Measurements from ENCODE around the gene MED7. TPM values are rescaled to one million over a fixed set of nuclear protein-coding genes. Genes with fewer than 3 reads are reported as not detected.

MED7 gene
- total and polyA plus RNA-seq, 10 of the 15 experiments (the other 5 are each of a cell fraction or from before 2014, with no cell fraction given) = 9.3 to 47.7 (median 22.7) TPM

DNA sequence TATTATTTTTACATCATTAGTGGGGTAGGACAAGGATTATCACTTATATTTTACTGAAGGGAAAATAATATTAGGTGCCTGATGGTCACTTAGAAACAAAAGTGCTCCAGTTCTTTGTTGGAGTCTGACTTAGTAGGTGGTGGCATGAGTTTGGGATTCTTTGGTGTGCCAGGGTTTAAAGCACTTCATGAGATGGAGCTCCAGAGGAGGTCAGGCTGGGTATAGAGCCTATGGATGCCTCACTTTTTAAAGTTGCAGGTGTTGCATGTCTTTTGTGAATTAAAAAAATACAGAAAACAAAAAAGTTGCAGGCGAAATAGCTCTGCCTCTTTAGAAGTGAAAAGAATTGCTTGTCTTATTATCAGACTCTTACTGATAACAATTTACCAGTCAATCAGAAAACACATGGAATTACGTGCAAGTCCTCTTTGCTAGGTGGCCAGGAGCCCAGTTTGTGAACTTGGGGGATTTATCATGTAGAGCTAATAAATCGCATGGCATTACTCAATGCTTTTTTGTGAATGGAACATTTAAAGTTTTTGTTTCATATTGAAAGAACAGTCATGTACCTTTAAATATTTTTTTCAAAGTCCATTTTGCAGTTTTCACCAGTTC, 39.6 kb upstream of the MED7 start:
- no peak for DNase-seq (ENCODE audit: low read depth, low spot score)
- Histone ChIP-seq H3K4me1 (ENCODE audit: control insufficient read depth, insufficient read depth, low read length) (no peaks in the 10 kb centered on the region), H3K27ac (ENCODE audit: control insufficient read depth, insufficient read depth) (no peak overlapping the region), H3K36me3 (ENCODE audit: control insufficient read depth in 2 of 2, insufficient read depth in 2 of 2, low read length in 1 of 2) (no peaks in the 10 kb centered on the region), H4K20me1 (ENCODE audit: control insufficient read depth, insufficient read depth) (no peaks in the 10 kb centered on the region), H3K4me2 (ENCODE audit: control insufficient read depth, insufficient read depth) (no peak overlapping the region), H3K27me3 (replicated peaks in 1 of 2; ENCODE audit: control insufficient read depth in 2 of 2, insufficient read depth in 2 of 2, low read length in 1 of 2) (no peaks in the 10 kb centered on the region), H3K4me3 (no peak overlapping the region), H2AFZ (ENCODE audit: control insufficient read depth, low read depth, low read length) (no peak overlapping the region), H3K79me2 (ENCODE audit: control insufficient read depth, insufficient read depth, low read length) (no peaks in the 10 kb centered on the region), H3K9ac (ENCODE audit: control insufficient read depth, insufficient read depth, low read length) (no peak overlapping the region), H3K9me3 (replicated peaks; ENCODE audit: control insufficient read depth, insufficient read depth, low read length) (no peaks in the 10 kb centered on the region)
- WGBS (ENCODE audit: insufficient coverage, insufficient replicate concordance, low lambda C conversion rate, missing lambda C conversion rate) = 32% methylated on average over 3 of the region's 3 CpGs
- RAD21 ChIA-PET (ENCODE audit: unreplicated experiment) = interaction anchor here (1.9 kb wide), 1 partner anchor 71 kb away, joined by 8 read pairs; no protein-coding TSS in a partner anchor
- in situ Hi-C loops (cut with MboI) (no loop called here), intact Hi-C loops (cut with micrococcal nuclease; ENCODE audit: unreplicated experiment) (no loop called here)
- TF ChIP-seq, protein P1, sequence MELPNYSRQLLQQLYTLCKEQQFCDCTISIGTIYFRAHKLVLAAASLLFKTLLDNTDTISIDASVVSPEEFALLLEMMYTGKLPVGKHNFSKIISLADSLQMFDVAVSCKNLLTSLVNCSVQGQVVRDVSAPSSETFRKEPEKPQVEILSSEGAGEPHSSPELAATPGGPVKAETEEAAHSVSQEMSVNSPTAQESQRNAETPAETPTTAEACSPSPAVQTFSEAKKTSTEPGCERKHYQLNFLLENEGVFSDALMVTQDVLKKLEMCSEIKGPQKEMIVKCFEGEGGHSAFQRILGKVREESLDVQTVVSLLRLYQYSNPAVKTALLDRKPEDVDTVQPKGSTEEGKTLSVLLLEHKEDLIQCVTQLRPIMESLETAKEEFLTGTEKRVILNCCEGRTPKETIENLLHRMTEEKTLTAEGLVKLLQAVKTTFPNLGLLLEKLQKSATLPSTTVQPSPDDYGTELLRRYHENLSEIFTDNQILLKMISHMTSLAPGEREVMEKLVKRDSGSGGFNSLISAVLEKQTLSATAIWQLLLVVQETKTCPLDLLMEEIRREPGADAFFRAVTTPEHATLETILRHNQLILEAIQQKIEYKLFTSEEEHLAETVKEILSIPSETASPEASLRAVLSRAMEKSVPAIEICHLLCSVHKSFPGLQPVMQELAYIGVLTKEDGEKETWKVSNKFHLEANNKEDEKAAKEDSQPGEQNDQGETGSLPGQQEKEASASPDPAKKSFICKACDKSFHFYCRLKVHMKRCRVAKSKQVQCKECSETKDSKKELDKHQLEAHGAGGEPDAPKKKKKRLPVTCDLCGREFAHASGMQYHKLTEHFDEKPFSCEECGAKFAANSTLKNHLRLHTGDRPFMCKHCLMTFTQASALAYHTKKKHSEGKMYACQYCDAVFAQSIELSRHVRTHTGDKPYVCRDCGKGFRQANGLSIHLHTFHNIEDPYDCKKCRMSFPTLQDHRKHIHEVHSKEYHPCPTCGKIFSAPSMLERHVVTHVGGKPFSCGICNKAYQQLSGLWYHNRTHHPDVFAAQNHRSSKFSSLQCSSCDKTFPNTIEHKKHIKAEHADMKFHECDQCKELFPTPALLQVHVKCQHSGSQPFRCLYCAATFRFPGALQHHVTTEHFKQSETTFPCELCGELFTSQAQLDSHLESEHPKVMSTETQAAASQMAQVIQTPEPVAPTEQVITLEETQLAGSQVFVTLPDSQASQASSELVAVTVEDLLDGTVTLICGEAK (IDR thresholded peaks at IDR 0.05; ENCODE audit: borderline replicate concordance) = 0 out of 2 replicates have a peak, but pooled peaks have one; percentile 13
- TF ChIP-seq CHD1 (IDR thresholded peaks at IDR 0.05; ENCODE audit: low read depth, low read length) = no peak
- FAIRE-seq = no peak
- BruUV-seq (replicated peaks) = no TSS peak
- no peak for ATAC-seq
- CTCF ChIA-PET = interaction anchor here (1.3 kb wide), 1 partner anchor 9 kb away, joined by 5 read pairs; no protein-coding TSS in a partner anchor
- POLR2A ChIA-PET = no interaction called here
- SMC1A ChIA-PET (ENCODE audit: uncharacterized antibody, unreplicated experiment) = interaction anchor here (0.6 to 1.0 kb wide), 5 partner anchors 15 to 69 kb away, joined by 3 to 4 read pairs (median 3); no protein-coding TSS in a partner anchor

Data from GM12878 (cell line).